Sciatic nerve (tissue), 2 donors: ENCODE results near the gene EIF4G3. TPM values are rescaled to one million over a fixed set of nuclear protein-coding genes. Genes with fewer than 3 reads are reported as not detected.
"Not testable (repeated sequence)": the region's sequence is repeated elsewhere in the genome, so short reads cannot be mapped to it uniquely, and the experiment has no call there.

ENCODE experiments used
- ATAC-seq: fragments of 200-7000 bp; cut with Tn5 transposase; one replicate; pipeline ENCODE4 v1.9.1; 2020; ENCODE audit warnings: mild to moderate bottlenecking, moderate library complexity
- DNase-seq: peaks from one replicate; pipeline ENCODE4 v3.0.0-alpha.2; 2020; ENCODE audit warnings: low spot score
- intact Hi-C: fragments of 100-400 bp; cut with DNase I; formaldehyde crosslinking; loops from one replicate; pipeline ENCODE4 v1.14.2; 2022
- total RNA-seq: library from RNA; stranded (reverse); fragmentation: NEBNext Ultra II Directional; extraction: Animal tissue kit (Norgen Biotek cat#: 25700); gene quantifications from one replicate; pipeline ENCODE4 v1.2.1, GENCODE V29; 2021
- donor health status: DM: no; HTN: no; CAD: no.
- donor health status: DM: no; HTN: no; CAD: no.

Gene EIF4G3
- 67.7 TPM for total RNA-seq

GRCh38 chr1:21176586-21177555 lies at the start of gene EIF4G3:
Gene EIF4G3 (minus strand): TSS chr1:21176897. CDS start chr1:21002742, 174,155 bp downstream.
- intact Hi-C loops: no loop called here

DNA sequence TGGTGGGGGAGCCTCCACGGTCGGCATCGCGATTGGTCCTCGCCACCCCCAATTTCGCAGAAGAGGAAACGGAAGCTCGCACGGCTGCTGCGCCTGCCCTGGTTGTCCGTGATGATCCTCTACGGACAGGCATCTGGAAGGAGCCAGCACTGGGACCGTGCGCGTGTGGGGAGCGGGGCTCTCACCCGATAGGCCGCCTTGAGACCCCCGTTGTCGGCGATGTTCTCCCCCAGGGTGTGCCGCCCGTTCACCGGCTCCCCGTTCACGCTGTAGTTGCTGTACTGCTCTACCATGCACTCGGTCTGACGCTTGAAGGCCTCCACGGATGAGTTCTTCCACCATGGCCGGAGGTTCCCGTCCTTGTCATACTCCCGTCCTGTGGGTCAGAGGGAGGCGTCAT lies 48.4 kb upstream of the EIF4G3 start:
- DNase-seq: no peak
- intact Hi-C loops: no loop called here
- no peak for ATAC-seq

More at GRCh38 chr1:21176586-21177555, at the start of gene EIF4G3:
- DNase-seq (peak; percentile 100), ATAC-seq (peak; percentile 98)

GRCh38 chr1:21220815-21221214 lies 44.1 kb upstream of the EIF4G3 start:
- ATAC-seq (no peak), DNase-seq (no peak)
- intact Hi-C loops: no loop called here

DNA sequence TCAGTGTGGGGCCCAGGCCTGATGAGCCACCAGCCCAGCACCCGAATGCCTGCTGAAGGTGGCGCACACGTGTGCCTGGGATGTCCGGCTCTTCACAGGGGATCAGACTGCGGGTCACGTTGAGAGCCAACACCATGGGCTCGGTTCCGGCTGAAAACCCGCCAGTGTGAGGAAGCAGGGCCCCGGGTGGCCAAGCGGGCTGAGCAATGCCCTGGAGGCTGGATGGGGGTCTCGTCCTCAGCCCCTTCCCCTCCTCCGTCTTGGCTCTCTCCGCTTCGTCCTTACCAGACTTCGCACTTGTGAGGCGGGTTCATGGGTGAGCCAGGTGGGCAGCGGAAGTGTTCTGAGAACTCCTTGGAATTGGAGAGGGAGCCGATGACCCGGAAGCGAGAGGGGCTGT lies 43.0 kb upstream of the EIF4G3 start:
- no peak for DNase-seq
- intact Hi-C loops: no loop called here
- no peak for ATAC-seq

DNA sequence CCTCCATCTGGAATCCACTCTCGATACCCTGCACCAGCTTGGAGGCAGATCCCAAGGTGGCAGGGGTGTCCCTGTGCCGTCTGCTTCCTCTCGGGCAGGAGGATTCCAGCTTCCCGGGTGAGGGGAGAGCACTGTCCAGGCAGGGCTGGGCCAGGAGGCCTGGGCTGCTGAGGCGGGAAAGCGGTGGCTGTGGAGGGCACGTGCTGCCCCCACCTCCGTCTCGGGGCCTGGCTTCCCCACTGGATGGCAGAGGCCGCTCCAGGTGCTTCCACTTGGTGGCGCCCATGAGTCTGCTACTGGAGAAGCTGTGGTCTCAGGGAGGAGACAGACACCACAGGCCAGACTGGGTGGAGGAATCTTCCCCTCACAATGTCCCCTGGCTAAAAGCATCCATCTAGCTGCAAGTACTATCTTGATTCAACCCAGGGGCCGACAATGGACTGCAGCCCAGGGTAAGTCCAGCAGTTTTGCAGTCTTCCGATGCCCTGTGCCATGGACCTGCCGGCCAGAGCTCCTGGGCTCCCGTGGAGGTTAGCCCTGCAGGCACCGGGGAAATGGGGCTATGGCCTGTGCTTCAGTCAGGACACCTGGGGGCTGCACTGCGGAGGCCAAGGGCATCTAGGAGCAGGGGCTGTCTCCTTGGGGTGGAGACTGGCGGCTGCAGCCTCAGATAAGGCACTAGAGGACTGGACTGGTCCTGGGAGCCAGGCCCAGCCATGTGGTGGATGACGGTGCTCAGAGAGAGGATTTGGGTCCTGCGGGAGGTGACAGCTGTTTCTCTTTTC lies 41.3 kb upstream of the EIF4G3 start:
- ATAC-seq (peak; percentile 29), DNase-seq (no peak)
- intact Hi-C loops: no loop called here

- peak; percentile 5 for ATAC-seq
- DNase-seq: peak; percentile 70
- intact Hi-C loops: no loop called here
Measured at GRCh38 chr1:21216835-21217811, 40.4 kb upstream of the EIF4G3 start.

GRCh38 chr1:21212126-21212525 lies 35.4 kb upstream of the EIF4G3 start:
- ATAC-seq (no peak), DNase-seq (no peak)
- intact Hi-C loops: no loop called here

GRCh38 chr1:21208137-21208700 lies 31.5 kb upstream of the EIF4G3 start:
- DNase-seq, intact Hi-C loops: not testable (repeated sequence)

DNA sequence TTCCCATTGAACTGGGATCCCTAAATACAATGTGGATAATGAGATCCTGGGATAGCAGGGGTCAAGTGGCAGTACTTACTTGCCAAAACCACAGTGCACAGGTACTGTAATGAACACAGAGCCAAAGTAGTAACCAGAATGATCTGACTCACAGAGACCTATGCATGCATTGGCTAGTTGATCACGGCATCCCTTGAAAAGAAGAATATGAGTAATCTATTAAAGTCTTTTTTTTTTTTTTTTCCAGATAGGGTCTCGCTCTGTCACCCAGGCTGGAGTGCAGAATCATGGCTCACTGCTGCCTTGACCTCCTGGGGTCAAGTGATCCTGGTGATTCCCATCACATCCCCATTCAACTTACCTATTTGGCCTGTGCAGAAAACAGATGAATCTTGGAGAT lies 29.4 kb upstream of the EIF4G3 start:
- DNase-seq: no peak
- ATAC-seq: no peak
- intact Hi-C loops: no loop called here

More at GRCh38 chr1:21208137-21208700, 31.5 kb upstream of the EIF4G3 start:
- not testable (repeated sequence) for ATAC-seq

DNA sequence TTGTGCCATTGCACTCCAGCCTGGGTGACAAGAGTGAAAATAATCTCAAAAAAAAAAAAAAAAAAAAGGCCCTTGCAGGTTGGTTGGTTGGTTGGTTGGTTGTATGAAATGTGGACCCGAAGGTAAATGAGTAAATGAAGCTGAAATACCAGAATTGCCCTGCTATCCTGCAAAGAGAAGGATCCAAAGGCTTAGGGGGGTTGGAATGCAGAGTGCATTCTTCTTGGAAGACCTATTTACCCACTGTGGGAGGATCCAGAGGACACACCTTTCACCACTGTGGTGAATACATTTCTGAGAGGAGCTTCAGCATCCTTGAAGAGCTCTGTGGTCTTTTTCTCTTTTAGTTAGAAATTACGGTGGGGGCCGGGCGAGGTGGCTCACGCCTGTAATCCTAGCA lies 28.7 kb upstream of the EIF4G3 start:
- intact Hi-C loops: no loop called here
- DNase-seq (no peak), ATAC-seq (no peak)

DNA sequence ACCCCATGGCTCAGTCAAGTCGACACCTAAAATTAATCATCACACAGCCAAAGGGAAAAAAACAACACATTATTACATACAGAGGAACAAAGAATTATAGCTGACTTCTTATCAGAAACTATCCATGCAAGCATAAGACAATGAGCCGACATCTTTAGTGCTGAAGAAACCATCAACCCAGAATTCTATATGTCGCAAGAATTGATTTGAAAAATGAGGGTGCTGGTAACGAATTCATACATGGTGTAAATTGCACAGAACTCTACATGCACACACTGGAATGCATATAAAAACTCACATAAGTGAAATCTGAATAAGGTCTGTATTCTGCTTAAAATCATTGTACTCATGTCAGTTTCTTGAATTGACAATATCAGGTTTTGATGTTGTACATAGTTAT lies 25.0 kb upstream of the EIF4G3 start:
- intact Hi-C loops: no loop called here
- DNase-seq (no peak), ATAC-seq (no peak)

GRCh38 chr1:21201238-21201637 lies 24.5 kb upstream of the EIF4G3 start:
- intact Hi-C loops, DNase-seq, ATAC-seq: not testable (repeated sequence)

- DNase-seq (no peak), ATAC-seq (no peak)
- intact Hi-C loops: no loop called here
Measured at GRCh38 chr1:21200767-21201166, 24.1 kb upstream of the EIF4G3 start.

DNA sequence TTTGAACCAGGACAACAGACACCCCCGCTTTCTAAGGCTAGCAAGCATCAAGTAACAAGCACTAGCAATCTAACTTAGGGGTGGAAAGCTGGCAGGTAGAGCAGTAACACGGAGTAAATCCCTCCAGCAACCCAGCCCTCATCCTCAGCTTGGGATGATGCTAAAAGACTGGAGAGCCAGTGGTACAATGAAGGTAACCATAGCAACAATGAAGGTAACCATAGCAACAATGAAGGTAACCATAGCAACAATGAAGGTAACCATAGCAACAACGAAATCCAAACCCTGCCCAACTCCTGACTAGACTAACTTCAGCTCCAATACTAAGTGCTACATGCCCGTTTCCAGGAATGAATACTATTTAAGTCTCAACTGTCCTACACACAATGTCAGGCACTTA lies 22.2 kb upstream of the EIF4G3 start:
- DNase-seq: no peak
- intact Hi-C loops: loop anchor here (10.0 kb wide), 1 partner anchor 504 kb away; no protein-coding TSS in a partner anchor
- ATAC-seq: no peak

DNA sequence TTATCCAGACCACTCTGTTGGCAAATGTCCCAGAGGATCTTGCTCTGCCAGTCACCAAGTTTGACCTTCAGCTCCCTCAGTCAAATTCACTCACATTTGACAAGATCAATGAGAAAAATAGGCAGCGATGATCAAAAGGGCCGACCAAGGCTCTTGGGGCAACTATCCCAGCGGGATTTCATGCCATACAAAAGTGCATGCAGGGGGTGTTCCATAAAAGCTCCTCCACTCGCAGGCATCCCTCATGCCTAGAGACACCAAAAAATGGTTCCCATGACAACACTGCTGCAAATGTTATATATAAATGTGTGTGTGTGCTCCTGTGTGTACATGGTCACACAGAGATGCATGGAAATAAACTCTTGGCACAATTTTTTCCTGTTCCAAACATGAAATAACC lies 16.2 kb upstream of the EIF4G3 start:
- intact Hi-C loops: loop anchor here (10.0 kb wide), 1 partner anchor 498 kb away; no protein-coding TSS in a partner anchor
- no peak for DNase-seq

GRCh38 chr1:21192284-21192683 lies 15.6 kb upstream of the EIF4G3 start:
- no peak for DNase-seq
- ATAC-seq: no peak
- intact Hi-C loops: loop anchor here (10.0 kb wide), 1 partner anchor 497 kb away; no protein-coding TSS in a partner anchor

More for the DNA sequence above, 16.2 kb upstream of the EIF4G3 start:
- ATAC-seq: no peak

- intact Hi-C loops: loop anchor here (10.0 kb wide), 1 partner anchor 496 kb away; no protein-coding TSS in a partner anchor
- not testable (repeated sequence) for DNase-seq, ATAC-seq
Measured at GRCh38 chr1:21190771-21191170, 14.1 kb upstream of the EIF4G3 start.

GRCh38 chr1:21189906-21190500 lies 13.3 kb upstream of the EIF4G3 start:
- intact Hi-C loops: loop anchor here (10.0 kb wide), 1 partner anchor 495 kb away; no protein-coding TSS in a partner anchor

More at GRCh38 chr1:21189906-21190500, 13.3 kb upstream of the EIF4G3 start:
- no peak for ATAC-seq
- DNase-seq: no peak
